ENCODE data around the gene CNTNAP5.

CNTNAP5 gene

GRCh38 chr2:124832521-124832920, 807.4 kb downstream of the CNTNAP5 start:
- DNase-seq = no peak

GRCh38 chr2:124834331-124834730, 809.2 kb downstream of the CNTNAP5 start:
- DNase-seq = no peak

- DNase-seq = no peak
Measured at GRCh38 chr2:124835331-124835730, 810.2 kb downstream of the CNTNAP5 start.

GRCh38 chr2:124836416-124836815, 811.3 kb downstream of the CNTNAP5 start:
- DNase-seq = peak; percentile 76

GRCh38 chr2:124837496-124837895, 812.4 kb downstream of the CNTNAP5 start:
- no peak for DNase-seq

- no peak for DNase-seq
Measured at GRCh38 chr2:124838406-124838805, 813.3 kb downstream of the CNTNAP5 start.

GRCh38 chr2:124867247-124867646, 842.2 kb downstream of the CNTNAP5 start:
- DNase-seq = no peak

GRCh38 chr2:124874219-124874618, 849.1 kb downstream of the CNTNAP5 start:
- no peak for DNase-seq

GRCh38 chr2:124874676-124875075, 849.6 kb downstream of the CNTNAP5 start:
- DNase-seq = no peak

- no peak for DNase-seq
Measured at GRCh38 chr2:124875627-124876244, 850.6 kb downstream of the CNTNAP5 start.

- DNase-seq = peak; percentile 25
Measured at GRCh38 chr2:124877141-124877577, 852.1 kb downstream of the CNTNAP5 start.

GRCh38 chr2:124879640-124880039, 854.6 kb downstream of the CNTNAP5 start:
- no peak for DNase-seq

- DNase-seq = no peak
Measured at GRCh38 chr2:124880995-124881394, 855.9 kb downstream of the CNTNAP5 start.

- no peak for DNase-seq
Measured at GRCh38 chr2:124882423-124882822, 857.3 kb downstream of the CNTNAP5 start.

GRCh38 chr2:124883595-124883994, 858.5 kb downstream of the CNTNAP5 start:
- DNase-seq = no peak

- DNase-seq = no peak
Measured at GRCh38 chr2:124884315-124884714, 859.2 kb downstream of the CNTNAP5 start.

GRCh38 chr2:124886216-124886615, 861.1 kb downstream of the CNTNAP5 start:
- DNase-seq = no peak

GRCh38 chr2:124887466-124887865, 862.4 kb downstream of the CNTNAP5 start:
- DNase-seq = no peak

GRCh38 chr2:124888431-124888830, 863.3 kb downstream of the CNTNAP5 start:
- DNase-seq = no peak

GRCh38 chr2:124894199-124894598, 869.1 kb downstream of the CNTNAP5 start:
- no peak for DNase-seq

GRCh38 chr2:124898827-124899226, 873.7 kb downstream of the CNTNAP5 start:
- DNase-seq = no peak

GRCh38 chr2:124908411-124908810, 883.3 kb downstream of the CNTNAP5 start:
- DNase-seq = no peak

- DNase-seq = peak; percentile 3
Measured at GRCh38 chr2:124911560-124911959, 886.5 kb downstream of the CNTNAP5 start.

GRCh38 chr2:124913868-124914267, 888.8 kb downstream of the CNTNAP5 start:
- no peak for DNase-seq

- DNase-seq = no peak
Measured at GRCh38 chr2:124915567-124915966, 890.5 kb downstream of the CNTNAP5 start.

Measured in fibroblast of skin of abdomen (primary cell).